HepG2 (cell line): Measurements from ENCODE around the gene CNBD2. TPM values are rescaled to one million over a fixed set of nuclear protein-coding genes. Genes with fewer than 3 reads are reported as not detected.

Source experiments
- ELF4 ChIP-seq: sonication (generic); formaldehyde crosslinking; IDR thresholded peaks from 2 replicates; pipeline ENCODE4 v1.5.0; 2020; ENCODE audit warnings: missing genetic modification reagents, mild to moderate bottlenecking, moderate library complexity, borderline replicate concordance
- FOXC1 ChIP-seq: sonication (generic); formaldehyde crosslinking; IDR thresholded peaks from 2 replicates; pipeline ENCODE4 v1.8.0; 2022; ENCODE audit warnings: mild to moderate bottlenecking, missing genetic modification reagents, borderline replicate concordance
- GATAD2A ChIP-seq: IDR thresholded peaks from 2 replicates; pipeline ENCODE4 v1.6.1; 2016
- KDM6A ChIP-seq: IDR thresholded peaks from 2 replicates; pipeline ENCODE4 v1.6.1; 2016; ENCODE audit warnings: low read depth
- NFAT5 ChIP-seq: sonication (generic); formaldehyde crosslinking; IDR thresholded peaks from 2 replicates; pipeline ENCODE4 v1.4.0; 2020; ENCODE audit warnings: missing genetic modification reagents
- NFRKB ChIP-seq: fragments of 450-650 bp; IDR thresholded peaks from 2 replicates; pipeline ENCODE4 v1.6.1; 2017
- NFYB ChIP-seq: sonication (generic); formaldehyde crosslinking; IDR thresholded peaks from 2 replicates; pipeline ENCODE4 v1.4.0; 2020; ENCODE audit warnings: missing genetic modification reagents
- NR2F1 ChIP-seq, 2 experiments: fragments of 450-650 bp in 1 of 2; formaldehyde crosslinking in 1 of 2; IDR thresholded peaks; 2 replicates each; pipeline versions ENCODE4 v1.5.0 to v1.6.1; 2016 to 2020; ENCODE audit warnings: mild to moderate bottlenecking in 1 of 2, missing compliant biosample characterization in 1 of 2, missing genetic modification reagents in 1 of 2, moderate library complexity in 1 of 2
- PPARG ChIP-seq: conservative IDR thresholded peaks from 2 replicates; pipeline ENCODE4 v1.6.1; 2016; ENCODE audit warnings: missing biosample characterization, missing genetic modification reagents
- PRDM15 ChIP-seq: sonication (generic); formaldehyde crosslinking; IDR thresholded peaks from 2 replicates; pipeline ENCODE4 v1.4.0; 2020; ENCODE audit warnings: missing genetic modification reagents
- PRMT3 ChIP-seq: sonication (generic); formaldehyde crosslinking; IDR thresholded peaks from 2 replicates; pipeline ENCODE4 v1.8.1; 2022; ENCODE audit warnings: low read depth, mild to moderate bottlenecking, moderate library complexity, missing genetic modification reagents, borderline replicate concordance
- SATB2 ChIP-seq: sonication (generic); formaldehyde crosslinking; IDR thresholded peaks from 2 replicates; pipeline ENCODE4 v1.5.0; 2020; ENCODE audit warnings: missing genetic modification reagents
- SMAD1 ChIP-seq: sonication (generic); formaldehyde crosslinking; IDR thresholded peaks from 2 replicates; pipeline ENCODE4 v1.4.0; 2020; ENCODE audit warnings: missing genetic modification reagents, low read depth, mild to moderate bottlenecking, borderline replicate concordance
- TBP ChIP-seq: sonication (generic); formaldehyde crosslinking; IDR thresholded peaks from 2 replicates; pipeline ENCODE4 v1.5.0; 2020; ENCODE audit warnings: missing genetic modification reagents
- ZNF282 ChIP-seq: fragments of 450-650 bp; IDR thresholded peaks from 2 replicates; pipeline ENCODE4 v1.6.1; 2018; ENCODE audit not compliant: partially characterized antibody
- polyA plus RNA-seq, 8 experiments: library from polyadenylated mRNA; depleted of rRNA in 3 of 8; stranded (reverse) in 7 of 8; unstranded in 1 of 8; fragments of >200 nt; fragmentation: Illumina TruSeq in 4 of 8; extraction: Trizol in 4 of 8; gene quantifications; 2 replicates each; pipeline versions ENCODE4 v1.2.1 to v1.2.3, GENCODE V29; 2011 to 2016; ENCODE audit warnings: low read depth in 4 of 8, missing spikeins in 1 of 8, mixed read lengths in 1 of 8; ENCODE audit not compliant: insufficient read depth in 1 of 8
- total RNA-seq, 5 experiments: library from RNA; depleted of rRNA; stranded (reverse); fragments of >200 nt; fragmentation: Illumina TruSeq; extraction: Trizol; gene quantifications; 2 replicates each; pipeline ENCODE4 v1.2.3, GENCODE V29; 2016; ENCODE audit warnings: low read depth in 1 of 5
- TF ChIP-seq, protein P1 (sequence below): sonication (generic); formaldehyde crosslinking; IDR thresholded peaks from 2 replicates; pipeline ENCODE4 v1.5.0; 2020; ENCODE audit warnings: mild to moderate bottlenecking, missing genetic modification reagents
- TF ChIP-seq, protein P2 (sequence below): sonication (generic); formaldehyde crosslinking; IDR thresholded peaks from 2 replicates; pipeline ENCODE4 v1.8.0; 2022; ENCODE audit warnings: mild to moderate bottlenecking, missing genetic modification reagents, borderline replicate concordance

Gene CNBD2
- total and polyA plus RNA-seq, 2 of the 13 experiments (the other 11 are each of a cell fraction or from before 2014, with no cell fraction given): 12.4 to 22.8 TPM

DNA sequence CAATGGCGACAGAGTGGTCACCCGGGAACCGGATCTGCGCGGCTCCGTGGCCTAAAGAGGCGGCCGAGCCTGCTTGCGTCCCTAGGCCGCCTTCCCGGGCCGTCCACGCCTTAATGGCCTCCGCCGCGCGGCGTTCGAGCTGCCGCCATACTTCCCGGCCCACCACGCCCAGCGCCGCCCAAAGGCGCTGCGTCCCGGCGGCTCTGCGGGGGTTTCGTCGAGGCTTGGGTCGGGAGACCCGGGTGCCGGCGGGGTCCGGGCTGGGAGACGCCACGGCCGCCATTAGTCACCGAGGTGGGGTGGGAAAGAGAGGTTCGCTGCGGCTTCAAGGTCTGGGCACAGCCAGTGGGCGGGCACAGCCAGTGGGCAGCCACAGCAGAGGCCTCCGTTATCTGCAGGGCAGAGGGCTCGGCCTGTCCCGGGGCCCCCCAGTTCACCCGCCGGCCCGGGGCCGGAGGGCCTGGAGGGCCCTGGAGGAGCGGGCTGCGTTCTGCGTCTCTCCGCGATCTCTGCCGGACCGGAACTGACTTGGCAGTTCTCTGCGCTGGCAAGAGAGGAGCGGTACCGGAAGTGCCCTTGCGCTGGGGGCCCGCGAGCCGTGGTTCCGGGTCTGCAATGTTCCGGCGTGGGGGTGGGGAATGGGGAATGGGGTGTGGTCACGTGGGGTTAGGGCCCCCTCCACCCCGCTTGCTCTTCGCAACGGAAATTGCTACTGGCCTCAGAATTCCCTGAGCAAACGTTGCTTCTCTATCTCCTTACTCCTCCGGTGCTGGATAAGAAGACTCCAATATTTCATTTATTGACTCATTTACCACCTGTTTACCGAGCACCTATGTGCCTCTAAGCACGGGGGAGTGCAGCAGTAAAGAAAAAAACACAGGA is 82.3 kb downstream of the CNBD2 start (continued):
- TF ChIP-seq, protein P1, sequence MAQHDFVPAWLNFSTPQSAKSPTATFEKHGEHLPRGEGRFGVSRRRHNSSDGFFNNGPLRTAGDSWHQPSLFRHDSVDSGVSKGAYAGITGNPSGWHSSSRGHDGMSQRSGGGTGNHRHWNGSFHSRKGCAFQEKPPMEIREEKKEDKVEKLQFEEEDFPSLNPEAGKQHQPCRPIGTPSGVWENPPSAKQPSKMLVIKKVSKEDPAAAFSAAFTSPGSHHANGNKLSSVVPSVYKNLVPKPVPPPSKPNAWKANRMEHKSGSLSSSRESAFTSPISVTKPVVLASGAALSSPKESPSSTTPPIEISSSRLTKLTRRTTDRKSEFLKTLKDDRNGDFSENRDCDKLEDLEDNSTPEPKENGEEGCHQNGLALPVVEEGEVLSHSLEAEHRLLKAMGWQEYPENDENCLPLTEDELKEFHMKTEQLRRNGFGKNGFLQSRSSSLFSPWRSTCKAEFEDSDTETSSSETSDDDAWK (CRISPR knock-in tag): no peak
- TF ChIP-seq PRMT3 (CRISPR knock-in tag) (no peak), GATAD2A (CRISPR knock-in tag) (peak; percentile 94), NFAT5 (no peak), PRDM15 (CRISPR knock-in tag) (no peak), NFRKB (no peak), TBP (CRISPR knock-in tag) (peak; percentile 8; the same call in 1 of the 2 replicates), NR2F1 (CRISPR knock-in tag; IDR thresholded peaks at IDR 0.05) (no peak), KDM6A (CRISPR knock-in tag) (peak; percentile 35; the same call in 1 of the 2 replicates), FOXC1 (CRISPR knock-in tag) (peak; percentile 99), SMAD1 (CRISPR knock-in tag) (0 out of 2 replicates have a peak, but pooled peaks have one; percentile 32), ELF4 (peak; percentile 98), NFYB (CRISPR knock-in tag) (peak; percentile 50; the same call in 1 of the 2 replicates), SATB2 (CRISPR knock-in tag) (no peak), PPARG (peak; percentile 32; the same call in 1 of the 2 replicates), ZNF282 (no peak)
- TF ChIP-seq, protein P2, sequence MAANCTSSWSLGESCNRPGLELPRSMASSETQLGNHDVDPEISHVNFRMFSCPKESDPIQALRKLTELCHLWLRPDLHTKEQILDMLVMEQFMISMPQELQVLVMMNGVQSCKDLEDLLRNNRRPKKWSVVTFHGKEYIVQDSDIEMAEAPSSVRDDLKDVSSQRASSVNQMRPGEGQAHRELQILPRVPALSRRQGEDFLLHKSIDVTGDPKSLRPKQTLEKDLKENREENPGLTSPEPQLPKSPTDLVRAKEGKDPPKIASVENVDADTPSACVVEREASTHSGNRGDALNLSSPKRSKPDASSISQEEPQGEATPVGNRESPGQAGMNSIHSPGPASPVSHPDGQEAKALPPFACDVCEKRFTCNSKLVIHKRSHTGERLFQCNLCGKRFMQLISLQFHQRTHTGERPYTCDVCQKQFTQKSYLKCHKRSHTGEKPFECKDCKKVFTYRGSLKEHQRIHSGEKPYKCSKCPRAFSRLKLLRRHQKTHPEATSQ (CRISPR knock-in tag): peak; percentile 95
